ENCODE measurements around the gene CCND3. TPM values are rescaled to one million over a fixed set of nuclear protein-coding genes. Genes with fewer than 3 reads are reported as not detected.

Gene CCND3
- polyA plus RNA-seq, 2 of the 4 experiments (the other 2 are of a cell fraction): 112 to 228 TPM

GRCh38 chr6:41954668-41955067 lies 13.1 kb upstream of the CCND3 start:
- Histone ChIP-seq H3K9me3 (no peaks in the 10 kb centered on the region), H3K4me1 (peaks cover 27% of the 10 kb centered on the region), H3K27ac (peak overlapping the region in 1 of 2 experiments; percentile 54; a peak in 2 of 6 replicates), H3K4me3 (no peak overlapping the region), H3K4me2 (no peak overlapping the region)
- WGBS (ENCODE audit: missing lambda C conversion rate): 85% methylated on average over 2 of the region's 2 CpGs
- ATAC-seq (no peak), DNase-seq (ENCODE audit: low read depth in 1 of 2, low spot score in 1 of 2) (no peak), FAIRE-seq (no peak)
- ChIA-PET POLR2A (no interaction called here), CTCF (no interaction called here)
- no peak for TF ChIP-seq EHF (CRISPR knock-in tag; IDR thresholded peaks at IDR 0.05)
- no peak for TF ChIP-seq EP300 (IDR thresholded peaks at IDR 0.05)
- TF ChIP-seq REST (IDR thresholded peaks at IDR 0.05): no peak
- TF ChIP-seq ZFP36 (IDR thresholded peaks at IDR 0.05; ENCODE audit: borderline replicate concordance, partially characterized antibody): no peak
- no peak for TF ChIP-seq HOXB5 (CRISPR knock-in tag; IDR thresholded peaks at IDR 0.05)
- TF ChIP-seq HMGXB4 (CRISPR knock-in tag; IDR thresholded peaks at IDR 0.05; ENCODE audit: borderline replicate concordance): no peak
- no peak for TF ChIP-seq SMC3 (IDR thresholded peaks at IDR 0.05)
- TF ChIP-seq NFE2L2 (conservative IDR thresholded peaks at IDR 0.05; ENCODE audit: low read length): no peak
- no peak for TF ChIP-seq SREBF2 (IDR thresholded peaks at IDR 0.05)
- no peak for TF ChIP-seq JUNB (IDR thresholded peaks at IDR 0.05)
- TF ChIP-seq MAX (IDR thresholded peaks at IDR 0.05): no peak
- no peak for TF ChIP-seq NR3C1 (IDR thresholded peaks at IDR 0.05)
- TF ChIP-seq ATOH8 (CRISPR knock-in tag; IDR thresholded peaks at IDR 0.05; ENCODE audit: low read depth): no peak
- no peak for TF ChIP-seq FOXS1 (CRISPR knock-in tag; IDR thresholded peaks at IDR 0.05)
- TF ChIP-seq NPAS2 (CRISPR knock-in tag; IDR thresholded peaks at IDR 0.05; ENCODE audit: borderline replicate concordance): no peak
- no peak for TF ChIP-seq MAFK (IDR thresholded peaks at IDR 0.05; ENCODE audit: partially characterized antibody)
- no peak for TF ChIP-seq HOXB13 (CRISPR knock-in tag; IDR thresholded peaks at IDR 0.05; ENCODE audit: low read depth)
- TF ChIP-seq GATA3 (IDR thresholded peaks at IDR 0.05; ENCODE audit: borderline replicate concordance): no peak
- no peak for TF ChIP-seq HOXA7 (CRISPR knock-in tag; IDR thresholded peaks at IDR 0.05)
- TF ChIP-seq BHLHE40 (IDR thresholded peaks at IDR 0.05; ENCODE audit: low read depth, low read length): no peak

- Histone ChIP-seq H3K27ac (peak overlapping the region in 1 of 2 experiments; percentile 23; a peak in 1 of 6 replicates), H3K4me3 (no peak overlapping the region), H3K4me2 (no peak overlapping the region), H3K9me3 (no peaks in the 10 kb centered on the region), H3K4me1 (peaks cover 14% of the 10 kb centered on the region)
- FAIRE-seq: no peak
- no peak for ATAC-seq
- no peak for DNase-seq (ENCODE audit: low read depth in 1 of 2, low spot score in 1 of 2)
- CTCF ChIA-PET: interaction anchor here (0.6 to 1.8 kb wide), 3 partner anchors 8 to 99 kb away, joined by 3 to 4 read pairs (median 3); partner anchors contain the start of gene MED20
- TF ChIP-seq HOXB5 (CRISPR knock-in tag; IDR thresholded peaks at IDR 0.05) (no peak), EP300 (IDR thresholded peaks at IDR 0.05) (no peak), ZNF302 (CRISPR knock-in tag; IDR thresholded peaks at IDR 0.05) (no peak), RNF2 (IDR thresholded peaks at IDR 0.05; ENCODE audit: borderline replicate concordance, low read depth) (no peak), ESRRA (IDR thresholded peaks at IDR 0.05; ENCODE audit: borderline replicate concordance, low read length) (no peak), PHF8 (IDR thresholded peaks at IDR 0.05; ENCODE audit: borderline replicate concordance, low read depth) (no peak), TFCP2L1 (CRISPR knock-in tag; IDR thresholded peaks at IDR 0.05) (no peak), CBX2 (IDR thresholded peaks at IDR 0.05; ENCODE audit: borderline replicate concordance, low read depth) (no peak), NPAS2 (CRISPR knock-in tag; IDR thresholded peaks at IDR 0.05; ENCODE audit: borderline replicate concordance) (no peak), CBX8 (IDR thresholded peaks at IDR 0.05) (no peak), FOSL2 (IDR thresholded peaks at IDR 0.05) (no peak), FOSL2 (CRISPR knock-in tag; IDR thresholded peaks at IDR 0.05) (no peak), JUNB (IDR thresholded peaks at IDR 0.05) (no peak), RCOR1 (IDR thresholded peaks at IDR 0.05; ENCODE audit: low read depth, low read length) (no peak)
- POLR2A ChIA-PET: no interaction called here
- WGBS (ENCODE audit: missing lambda C conversion rate): 87% methylated on average over 10 of the region's 10 CpGs
These were observed 6.1 kb upstream of the CCND3 start for GRCh38 chr6:41947581-41948220.

Data from A549 (cell line).